GM21786 (cell line): ENCODE measurements around the gene ADD2.
A peak's percentile ranks its signal among the peaks of the same experiment; 100 is the strongest.
"Not testable (repeated sequence)": the region's sequence is repeated elsewhere in the genome, so short reads cannot be mapped to it uniquely, and the experiment has no call there.

Source experiments
- ATAC-seq: cut with Tn5 transposase; IDR thresholded peaks from one replicate; pipeline ENCODE4 v1.9.1; 2021; ENCODE audit not compliant: unreplicated experiment

The ADD2 gene

DNA sequence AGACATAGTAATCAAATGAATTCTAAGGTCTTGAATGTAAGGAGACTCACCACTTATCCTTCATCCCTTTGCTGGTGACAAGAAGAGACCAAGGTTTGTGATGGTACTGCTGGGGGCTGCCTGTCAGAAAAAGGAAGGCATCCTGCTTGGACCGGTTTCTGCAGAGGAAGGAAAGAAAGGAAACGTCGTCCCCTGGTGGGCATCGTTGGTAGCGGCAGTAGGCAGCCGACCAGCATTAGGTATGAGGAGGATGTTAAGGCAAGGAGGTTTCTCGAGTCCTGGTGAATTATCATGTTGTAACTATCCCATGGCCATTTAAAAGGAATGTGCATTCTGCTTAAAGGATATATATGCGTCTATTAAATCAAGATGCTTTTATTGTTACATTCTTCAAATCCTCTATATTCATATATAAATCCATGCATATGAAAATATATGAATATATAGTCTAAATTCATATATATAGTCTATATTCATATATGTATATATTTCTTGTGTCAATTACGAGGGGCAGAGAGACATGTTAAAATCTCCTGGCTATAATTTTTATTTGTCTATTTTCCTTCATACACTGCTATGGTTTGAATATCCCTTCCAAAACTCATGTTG lies 120.0 kb downstream of the ADD2 start:
- peak; percentile 66 for ATAC-seq

DNA sequence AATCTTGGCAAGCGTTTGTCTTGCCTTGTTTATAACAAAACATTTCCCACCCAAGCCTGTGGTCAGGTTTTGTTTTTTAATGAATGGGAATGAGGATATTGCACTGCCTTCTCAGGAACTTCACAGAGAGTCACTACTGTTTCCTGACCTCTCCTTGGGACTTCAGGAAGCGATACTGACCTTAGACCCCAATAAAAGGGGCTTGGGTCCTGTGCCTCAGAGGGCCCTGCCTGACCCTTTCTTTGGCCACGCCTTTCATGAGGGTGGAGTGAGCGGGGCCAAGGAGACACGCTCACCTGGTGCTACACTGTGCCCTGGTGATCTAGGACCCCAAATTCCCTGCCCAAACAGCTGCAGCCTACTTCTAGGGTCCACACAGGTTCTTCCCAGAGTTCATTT lies 121.6 kb downstream of the ADD2 start:
- no peak for ATAC-seq

- ATAC-seq, result no peak
These were observed 122.1 kb downstream of the ADD2 start for GRCh38 chr2:70645733-70646419.

DNA sequence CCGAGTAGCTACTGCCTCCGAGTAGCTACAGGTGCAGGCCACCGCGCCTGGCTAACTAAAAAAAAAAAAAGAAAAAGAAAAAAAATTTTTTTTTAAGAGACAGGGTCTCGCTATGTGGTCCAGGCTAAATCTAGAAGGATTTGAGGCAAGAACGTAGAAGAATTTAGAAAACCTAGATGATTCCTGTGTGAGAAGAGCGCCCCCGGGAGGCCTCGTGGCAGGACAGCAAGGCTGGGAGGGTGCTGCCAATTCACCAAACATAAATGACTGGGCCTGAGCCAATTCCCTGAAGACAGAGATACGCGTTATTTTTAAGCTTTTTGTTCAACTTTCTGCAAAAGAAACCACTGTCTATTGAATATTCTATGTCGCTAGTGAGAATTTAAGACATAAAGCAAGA lies 124.3 kb downstream of the ADD2 start:
- ATAC-seq, result no peak

- ATAC-seq, result no peak
These were observed 126.7 kb downstream of the ADD2 start for GRCh38 chr2:70641263-70641784.

- no peak for ATAC-seq
These were observed 128.1 kb downstream of the ADD2 start for GRCh38 chr2:70639841-70640436.

DNA sequence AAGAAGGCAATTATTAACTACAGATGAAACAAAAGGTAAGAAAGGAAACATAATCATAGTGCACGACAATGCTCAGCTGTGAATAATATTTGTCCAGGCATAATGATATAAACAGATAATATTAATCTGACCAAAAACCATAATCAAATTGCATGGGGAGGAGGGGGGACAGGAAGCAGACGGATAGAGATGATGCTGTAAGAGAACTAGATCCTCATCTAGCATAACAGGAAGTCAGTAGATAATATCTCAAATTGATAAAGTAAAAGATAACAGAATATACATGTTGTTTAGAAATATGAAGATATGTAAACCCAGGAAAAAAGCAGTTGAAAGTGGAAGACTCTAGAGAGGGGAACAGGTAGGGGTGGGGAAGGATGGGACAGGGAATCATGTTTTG lies 129.4 kb downstream of the ADD2 start:
- no peak for ATAC-seq

DNA sequence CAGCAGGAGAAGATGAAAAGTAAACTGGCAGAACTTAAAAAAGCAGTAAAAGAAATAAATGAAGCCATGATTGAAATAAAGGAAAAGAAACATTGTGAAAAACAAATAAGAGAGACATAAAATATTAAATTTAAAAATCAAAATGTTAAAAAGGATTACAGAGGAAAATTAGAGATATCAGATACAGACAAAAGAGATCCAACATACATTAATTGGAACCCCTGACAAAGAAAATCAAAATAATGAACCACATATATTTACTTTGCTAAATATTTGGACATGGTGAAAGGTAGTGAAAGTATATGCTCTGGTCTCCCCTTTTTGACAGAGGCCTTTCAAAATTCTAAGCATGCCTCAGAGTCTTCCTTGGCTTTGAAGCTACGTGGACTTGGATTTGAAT lies 134.5 kb downstream of the ADD2 start:
- ATAC-seq, result no peak

GRCh38 chr2:70632966-70633365 lies 135.0 kb downstream of the ADD2 start:
- no peak for ATAC-seq

DNA sequence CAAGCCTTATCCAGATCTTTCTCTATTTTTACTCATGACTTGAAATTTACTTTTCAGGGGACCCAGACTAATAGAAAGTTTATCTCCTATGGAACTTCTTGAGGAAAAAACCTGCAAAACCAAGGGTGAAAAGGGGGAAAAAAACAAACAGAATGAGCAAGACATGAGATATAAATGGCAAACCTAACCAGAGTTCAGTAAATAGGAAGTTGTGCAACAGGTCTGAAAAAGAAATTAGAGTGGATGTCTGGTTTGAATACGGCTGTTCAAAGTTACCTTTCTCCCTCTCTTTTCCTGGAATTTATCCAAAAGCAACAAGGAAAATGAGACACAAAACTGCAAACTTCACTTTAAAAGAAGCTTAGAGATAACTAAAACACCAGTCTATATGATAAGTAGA lies 135.6 kb downstream of the ADD2 start:
- no peak for ATAC-seq

- ATAC-seq, result no peak
These were observed 137.2 kb downstream of the ADD2 start for GRCh38 chr2:70630761-70631160.

DNA sequence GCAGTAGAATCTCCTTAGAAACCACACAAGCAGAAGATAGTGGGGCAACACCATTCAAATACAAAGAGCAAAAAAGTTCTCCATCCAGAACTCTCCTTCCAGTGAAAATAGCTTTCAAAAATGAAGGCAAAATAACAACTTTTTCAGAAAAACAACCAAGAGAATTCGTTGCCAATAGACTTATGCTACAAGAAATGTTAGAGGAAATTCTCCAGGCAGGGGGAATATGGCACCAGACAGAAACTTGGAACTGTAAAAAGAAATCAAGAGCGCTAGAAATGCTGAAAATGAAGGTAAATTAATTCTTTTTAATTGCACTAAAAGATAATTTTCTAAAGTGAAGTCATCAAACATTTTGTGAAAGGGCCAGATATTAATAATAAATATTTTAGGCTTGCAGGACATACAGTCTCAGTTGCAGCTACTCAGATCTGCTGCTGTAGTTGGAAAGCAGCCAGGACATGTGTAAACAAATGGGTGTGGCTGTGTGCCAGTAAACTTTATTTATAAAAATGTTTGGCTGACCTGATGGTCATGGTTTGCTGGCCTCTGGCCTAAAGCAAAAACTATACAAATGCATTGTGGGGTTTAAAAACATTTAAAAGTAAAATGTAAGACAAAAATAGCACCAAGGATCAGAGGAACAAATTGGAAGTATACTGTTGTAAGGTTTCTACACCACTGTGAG lies 140.6 kb downstream of the ADD2 start:
- no peak for ATAC-seq

- no peak for ATAC-seq
These were observed 141.6 kb downstream of the ADD2 start for GRCh38 chr2:70626254-70626990.

DNA sequence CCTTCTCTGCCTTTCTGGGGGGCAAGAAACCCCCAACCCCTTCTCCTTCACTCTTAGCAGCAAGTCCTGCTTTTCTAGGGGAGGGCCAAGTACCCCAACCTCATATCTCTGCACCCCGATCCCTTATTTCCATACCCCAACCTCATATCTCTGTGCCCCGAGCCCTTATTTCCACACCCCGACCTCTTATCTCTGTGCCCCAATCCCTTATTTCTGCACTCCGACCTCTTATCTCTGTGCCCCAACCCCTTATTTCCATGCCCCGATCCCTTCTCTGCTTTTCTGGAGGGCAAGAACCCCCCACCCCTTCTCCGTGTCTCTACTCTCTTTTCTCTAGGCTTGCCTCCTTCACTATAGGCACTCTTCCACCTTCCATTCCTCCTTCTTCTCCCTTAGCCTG lies 146.5 kb downstream of the ADD2 start:
- not testable (repeated sequence) for ATAC-seq

DNA sequence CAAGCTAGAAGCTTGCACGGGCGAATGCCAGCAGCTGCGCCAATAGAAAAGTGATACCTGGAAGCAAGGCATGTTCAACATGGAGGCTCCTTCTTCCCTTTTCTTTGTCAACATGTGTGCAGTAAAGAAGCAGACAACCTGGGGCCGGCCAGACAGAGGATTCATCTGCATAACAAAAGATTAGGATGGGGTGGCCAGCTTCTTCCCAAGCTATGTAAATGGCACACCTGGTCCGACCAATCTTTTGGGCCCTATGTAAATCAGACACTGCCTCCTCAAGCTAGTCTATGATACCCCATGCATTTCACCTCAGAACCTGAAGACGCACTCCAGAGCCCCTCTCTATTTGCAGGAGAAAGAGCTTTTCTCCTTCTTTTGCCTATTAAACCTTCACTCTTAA lies 148.0 kb downstream of the ADD2 start:
- no peak for ATAC-seq

GRCh38 chr2:70619167-70619566 lies 148.8 kb downstream of the ADD2 start:
- no peak for ATAC-seq

- ATAC-seq, result no peak
These were observed 151.8 kb downstream of the ADD2 start for GRCh38 chr2:70616168-70616694.

DNA sequence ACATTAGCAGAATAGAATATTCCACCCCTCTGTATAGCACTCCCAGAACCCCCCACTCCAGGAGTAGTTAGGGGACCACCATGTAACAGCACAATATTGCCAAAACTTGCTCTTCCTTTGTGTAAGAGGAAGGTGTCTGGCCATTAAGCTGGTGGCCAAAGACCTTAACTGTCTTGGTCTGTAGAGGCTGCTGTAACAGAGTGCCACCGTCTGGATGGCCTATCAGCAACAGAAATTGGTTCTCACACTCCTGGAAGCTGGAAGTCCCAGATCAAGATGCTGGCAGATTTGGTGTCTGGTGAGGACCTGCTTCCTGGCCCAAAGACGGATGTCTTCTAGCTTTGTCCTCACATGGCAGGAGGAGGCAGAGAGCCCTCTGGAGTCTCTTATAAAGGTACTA lies 152.8 kb downstream of the ADD2 start:
- no peak for ATAC-seq

DNA sequence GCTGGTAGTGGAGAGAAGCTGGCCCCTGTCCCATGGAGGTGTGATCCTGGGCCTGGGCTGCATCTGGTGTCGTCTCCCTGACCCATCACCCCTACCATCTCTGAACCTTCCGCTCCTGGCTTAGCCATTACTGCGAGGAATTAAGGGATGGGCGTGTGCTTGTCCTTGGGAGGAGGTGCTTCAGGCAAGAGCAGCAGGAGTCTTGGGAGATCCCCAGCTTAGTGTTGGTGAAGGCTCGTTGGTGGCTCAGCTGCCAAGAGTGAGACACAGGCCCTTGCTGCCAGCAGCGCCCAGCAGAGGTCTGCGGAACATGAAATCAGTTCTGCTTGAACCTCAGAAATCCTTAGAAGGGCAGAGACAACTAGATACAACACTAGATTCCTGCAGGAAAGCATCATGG lies 154.5 kb downstream of the ADD2 start:
- no peak for ATAC-seq

GRCh38 chr2:70612574-70612973 lies 155.4 kb downstream of the ADD2 start:
- no peak for ATAC-seq

- no peak for ATAC-seq
These were observed 159.6 kb downstream of the ADD2 start for GRCh38 chr2:70608373-70608772.
